IMR-90 (cell line): Measurements from ENCODE around the gene SNX14. TPM values are rescaled to one million over a fixed set of nuclear protein-coding genes. Genes with fewer than 3 reads are reported as not detected.

Experiments used
- ATAC-seq: fragments of 200-7000 bp; cut with Tn5 transposase; 2 replicates; pipeline ENCODE4 v1.9.1; 2020; ENCODE audit warnings: low read depth, mild to moderate bottlenecking, moderate library complexity
- BruUV-seq: library from RNA; stranded (reverse); fragments of 400-500 nt; replicated peaks from 2 replicates; lab custom pipeline; 2021; lab: Mats Ljungman, UMichigan
- CTCF ChIA-PET: fragments of 300-600 bp; formaldehyde crosslinking; extraction: SDS; loops from one replicate; lab custom pipeline; 2021; ENCODE audit warnings: antibody characterized with exemption; lab: Yijun Ruan, JAX
- POLR2A ChIA-PET: fragments of 300-600 bp; sonication (Branson Sonifier 250); formaldehyde crosslinking; loops from one replicate; lab custom pipeline; 2022; ENCODE audit warnings: antibody characterized with exemption; ENCODE audit not compliant: unreplicated experiment; lab: Charles Lee
- DNase-seq: peaks from one replicate; pipeline ENCODE4 v3.0.0; 2013
- H2AFZ ChIP-seq: replicated peaks from 2 replicates; pipeline ENCODE3; 2013; ENCODE audit warnings: low read length, mild to moderate bottlenecking; ENCODE audit not compliant: poor library complexity
- H2AK5ac ChIP-seq: 2 replicates; pipeline ENCODE4 v1.6.1; 2013; ENCODE audit warnings: low read depth, low read length, inconsistent platforms
- H2AK9ac ChIP-seq: replicated peaks from 2 replicates; pipeline ENCODE3; 2013; ENCODE audit warnings: mild to moderate bottlenecking, low read depth, low read length, moderate library complexity; ENCODE audit not compliant: poor library complexity
- H2BK120ac ChIP-seq: 2 replicates; pipeline ENCODE4 v1.6.1; 2013; ENCODE audit warnings: low read depth, low read length, inconsistent platforms
- H2BK15ac ChIP-seq: 3 replicates; pipeline ENCODE4 v1.6.1; 2013; ENCODE audit warnings: low read depth, low read length, inconsistent platforms
- H2BK20ac ChIP-seq: 2 replicates; pipeline ENCODE4 v1.6.1; 2013; ENCODE audit warnings: low read depth, mild to moderate bottlenecking, inconsistent platforms, low read length, moderate library complexity
- H2BK5ac ChIP-seq: 2 replicates; pipeline ENCODE4 v1.6.1; 2013; ENCODE audit warnings: mild to moderate bottlenecking, low read depth, low read length, inconsistent platforms; ENCODE audit not compliant: poor library complexity, severe bottlenecking
- H3K14ac ChIP-seq: replicated peaks from 2 replicates; pipeline ENCODE4 v1.6.1; 2013; ENCODE audit warnings: low read depth, low read length, inconsistent platforms
- H3K18ac ChIP-seq: 2 replicates; pipeline ENCODE4 v1.6.1; 2013; ENCODE audit warnings: low read depth, low read length, control low read depth
- H3K23ac ChIP-seq: 2 replicates; pipeline ENCODE4 v1.6.1; 2013; ENCODE audit warnings: low read depth, low read length, inconsistent platforms
- H3K27ac ChIP-seq: 2 replicates; pipeline ENCODE4 v1.5.1; 2013; ENCODE audit warnings: mild to moderate bottlenecking, control low read depth, low read length; ENCODE audit not compliant: insufficient read depth
- H3K27me3 ChIP-seq: 2 replicates; pipeline ENCODE4 v1.6.1; 2013; ENCODE audit warnings: low read length; ENCODE audit not compliant: control insufficient read depth, insufficient read depth
- H3K36me3 ChIP-seq: 2 replicates; pipeline ENCODE4 v1.6.1; 2013; ENCODE audit warnings: low read length, mixed read lengths; ENCODE audit not compliant: control insufficient read depth, insufficient read depth
- H3K4ac ChIP-seq: 2 replicates; pipeline ENCODE4 v1.6.1; 2013; ENCODE audit warnings: low read depth, low read length, inconsistent platforms
- H3K4me1 ChIP-seq: 2 replicates; pipeline ENCODE4 v1.6.1; 2013; ENCODE audit warnings: low read length, mixed read lengths; ENCODE audit not compliant: control insufficient read depth, insufficient read depth
- H3K4me2 ChIP-seq: 2 replicates; pipeline ENCODE4 v1.6.1; 2013; ENCODE audit warnings: low read depth, mild to moderate bottlenecking, control low read depth, low read length, moderate library complexity
- H3K4me3 ChIP-seq: 2 replicates; pipeline ENCODE4 v1.5.1; 2013; ENCODE audit warnings: low read depth, mild to moderate bottlenecking, control low read depth, low read length, moderate library complexity; ENCODE audit not compliant: insufficient read depth
- H3K56ac ChIP-seq: 2 replicates; pipeline ENCODE4 v1.6.1; 2013; ENCODE audit warnings: low read length, inconsistent platforms; ENCODE audit not compliant: insufficient read depth; ENCODE audit errors: extremely low read depth
- H3K79me1 ChIP-seq, 2 experiments: 2 replicates each; pipeline ENCODE4 v1.6.1; 2013; ENCODE audit warnings: low read length in 2 of 2, inconsistent platforms in 1 of 2, low read depth in 1 of 2
- H3K9ac ChIP-seq: 2 replicates; pipeline ENCODE4 v1.6.1; 2013; ENCODE audit warnings: low read depth, low read length, control low read depth
- H3K9me1 ChIP-seq: 2 replicates; pipeline ENCODE4 v1.6.1; 2013; ENCODE audit warnings: low read length, inconsistent platforms; ENCODE audit not compliant: insufficient read depth
- H3K9me3 ChIP-seq: 2 replicates; pipeline ENCODE4 v1.6.1; 2013; ENCODE audit warnings: low read length; ENCODE audit not compliant: control insufficient read depth, insufficient read depth
- H4K20me1 ChIP-seq: 2 replicates; pipeline ENCODE4 v1.6.1; 2013; ENCODE audit warnings: low read length, inconsistent platforms; ENCODE audit not compliant: insufficient read depth
- H4K5ac ChIP-seq: 2 replicates; pipeline ENCODE4 v1.6.1; 2013; ENCODE audit warnings: mild to moderate bottlenecking, low read depth, low read length, control low read depth
- H4K8ac ChIP-seq, 2 experiments: 2 replicates each; pipeline ENCODE4 v1.6.1; 2013; ENCODE audit warnings: low read depth in 2 of 2, low read length in 2 of 2, control low read depth in 1 of 2, inconsistent platforms in 1 of 2
- H4K91ac ChIP-seq: 2 replicates; pipeline ENCODE4 v1.6.1; 2013; ENCODE audit warnings: low read depth, low read length, inconsistent platforms; ENCODE audit not compliant: insufficient read depth
- BHLHE40 ChIP-seq: fragments of 150-350 bp; IDR thresholded peaks from 2 replicates; pipeline ENCODE4 v1.6.1; 2016; ENCODE audit warnings: mild to moderate bottlenecking, low read depth, low read length
- CHD1 ChIP-seq: IDR thresholded peaks from 2 replicates; pipeline ENCODE4 v1.6.1; 2012; ENCODE audit warnings: low read depth, low read length, improper control_type of control experiment
- CTCF ChIP-seq: conservative IDR thresholded peaks from 2 replicates; pipeline ENCODE4 v1.5.1; 2012; ENCODE audit warnings: mild to moderate bottlenecking, low read depth, low read length, improper control_type of control experiment
- FOS ChIP-seq: fragments of 150-350 bp; IDR thresholded peaks from 2 replicates; pipeline ENCODE4 v1.6.1; 2016; ENCODE audit warnings: low read depth, low read length
- MAZ ChIP-seq: IDR thresholded peaks from 2 replicates; pipeline ENCODE4 v1.6.1; 2012; ENCODE audit warnings: low read depth, mild to moderate bottlenecking, low read length, improper control_type of control experiment, moderate library complexity, borderline replicate concordance
- NFE2L2 ChIP-seq: fragments of 150-350 bp; IDR thresholded peaks from 2 replicates; pipeline ENCODE4 v1.6.1; 2016; ENCODE audit warnings: low read depth, mild to moderate bottlenecking, low read length
- RCOR1 ChIP-seq: IDR thresholded peaks from 2 replicates; pipeline ENCODE4 v1.6.1; 2012; ENCODE audit warnings: mild to moderate bottlenecking, low read length, improper control_type of control experiment; ENCODE audit not compliant: insufficient replicate concordance
- RFX5 ChIP-seq: IDR thresholded peaks from 2 replicates; pipeline ENCODE4 v1.8.0; 2012; ENCODE audit warnings: low read depth, mild to moderate bottlenecking, low read length, moderate library complexity
- SMC3 ChIP-seq: fragments of 150-350 bp; IDR thresholded peaks from 2 replicates; pipeline ENCODE4 v1.6.1; 2016; ENCODE audit warnings: low read depth, mild to moderate bottlenecking, antibody characterized with exemption, low read length, moderate library complexity
- USF2 ChIP-seq: fragments of 150-350 bp; IDR thresholded peaks from 2 replicates; pipeline ENCODE4 v1.6.1; 2017; ENCODE audit warnings: mild to moderate bottlenecking, antibody characterized with exemption, low read length, low read depth
- WGBS, 2 experiments: methylation state at CpG; one replicate each; pipeline versions ENCODE4 v1.1.5 to v1.1.7; 2013; ENCODE audit warnings: missing lambda C conversion rate in 2 of 2; ENCODE audit not compliant: insufficient read length in 1 of 2; ENCODE audit errors: extremely low coverage in 2 of 2; 5-methylcytosine and 5-hydroxymethylcytosine counted together
- dilution Hi-C: fragments of 300-500 bp; cut with HindIII; formaldehyde crosslinking; loops from one replicate; pipeline ENCODE4 v1.14.3; 2018; ENCODE audit warnings: low sequenced_read_pairs; ENCODE audit not compliant: unreplicated experiment
- in situ Hi-C: fragments of 300-500 bp; cut with MboI; formaldehyde crosslinking; loops from 3 replicates; pipeline ENCODE4 v1.14.3; 2019; ENCODE audit warnings: low sequenced_read_pairs, inconsistent platforms, mixed read lengths
- intact Hi-C: fragments of 100-400 bp; cut with micrococcal nuclease; formaldehyde crosslinking; loops from 2 replicates; pipeline ENCODE4 v1.10.0; 2022
- polyA plus RNA-seq, 3 experiments: library from polyadenylated mRNA; depleted of rRNA; stranded (reverse); fragments of >200 nt; gene quantifications; 2 replicates each; pipeline ENCODE4 v1.2.3, GENCODE V29; 2012; ENCODE audit warnings: low replicate concordance in 1 of 3
- total RNA-seq: library from RNA; depleted of rRNA; stranded (reverse); fragments of >200 nt; gene quantifications from 2 replicates; pipeline ENCODE4 v1.2.3, GENCODE V29; 2012

Gene SNX14
- total and polyA plus RNA-seq, 2 of the 4 experiments (the other 2 are of a cell fraction): 39.9 to 61.8 TPM

- POLR2A ChIA-PET: no interaction called here
Measured at GRCh38 chr6:85496009-85496579, 97.6 kb downstream of the SNX14 start.

More at GRCh38 chr6:85496009-85496579, 97.6 kb downstream of the SNX14 start:
- Histone ChIP-seq H3K9me3 (no peaks in the 10 kb centered on the region), H3K79me1 (peaks cover 0 to 2% of the 10 kb centered on the region in 2 experiments; a peak in 1 of 4 replicates), H3K27me3 (no peaks in the 10 kb centered on the region), H4K8ac (no peak overlapping the region), H3K56ac (no peak overlapping the region), H3K9ac (no peak overlapping the region), H2AFZ (no peak overlapping the region), H2BK5ac (no peak overlapping the region), H2AK9ac (no peak overlapping the region), H2BK20ac (no peak overlapping the region), H4K20me1 (no peaks in the 10 kb centered on the region), H3K4ac (no peak overlapping the region), H3K4me1 (peaks cover 4% of the 10 kb centered on the region), H4K91ac (no peak overlapping the region), H2AK5ac (no peak overlapping the region), H3K23ac (no peak overlapping the region), H4K5ac (no peak overlapping the region), H3K4me2 (no peak overlapping the region), H3K27ac (no peak overlapping the region), H3K9me1 (no peaks in the 10 kb centered on the region), H3K36me3 (peaks cover 15% of the 10 kb centered on the region), H3K18ac (no peak overlapping the region), H3K4me3 (no peak overlapping the region), H2BK15ac (no peak overlapping the region), H2BK120ac (no peak overlapping the region), H3K14ac (no peak overlapping the region)
- dilution Hi-C loops (no loop called here), intact Hi-C loops (no loop called here), in situ Hi-C loops (no loop called here)
- ATAC-seq (no peak), DNase-seq (no peak)
- BruUV-seq: no TSS peak
- no peak for TF ChIP-seq MAZ
- no peak for TF ChIP-seq FOS
- TF ChIP-seq RCOR1: no peak
- TF ChIP-seq CTCF: no peak
- TF ChIP-seq RFX5: no peak
- no peak for TF ChIP-seq CHD1
- TF ChIP-seq SMC3: no peak
- no peak for TF ChIP-seq BHLHE40
- TF ChIP-seq NFE2L2: no peak
- TF ChIP-seq USF2: no peak
- CTCF ChIA-PET: interaction anchor here (3.2 kb wide), 1 partner anchor 13 kb away, joined by 12 read pairs; no protein-coding TSS in a partner anchor
- no CpG with 5 or more reads among the region's 8 CpGs for WGBS, 2 experiments
